ENCODE results near the gene GNAI1. TPM values are rescaled to one million over a fixed set of nuclear protein-coding genes. Genes with fewer than 3 reads are reported as not detected.

Gene GNAI1
- total RNA-seq, 1 donor from 2014 or later: 25.6 TPM

- Histone ChIP-seq H3K27ac (ENCODE audit: low read depth, low read length) (no peak overlapping the region), H3K4me3 (ENCODE audit: low read length in 3 of 3) (no peak overlapping the region), H3K27me3 (ENCODE audit: control insufficient read depth in 3 of 3, insufficient read depth in 3 of 3, low read length in 3 of 3) (no peaks in the 10 kb centered on the region), H3K36me3 (ENCODE audit: control insufficient read depth in 3 of 3, insufficient read depth in 3 of 3, low read length in 3 of 3) (no peaks in the 10 kb centered on the region), H3K4me1 (ENCODE audit: control insufficient read depth in 3 of 3, insufficient read depth in 3 of 3, low read length in 3 of 3) (no peaks in the 10 kb centered on the region), H3K9ac (ENCODE audit: low read depth in 1 of 3, low read length in 3 of 3) (no peak overlapping the region), H3K9me3 (ENCODE audit: control insufficient read depth in 3 of 3, low read length in 3 of 3) (no peaks in the 10 kb centered on the region)
Measured at GRCh38 chr7:80105701-80106408, 28.8 kb upstream of the GNAI1 start.

GRCh38 chr7:80106498-80107113 is 28.0 kb upstream of the GNAI1 start:
- no peak overlapping the region for H3K4me3 ChIP-seq (ENCODE audit: low read length in 3 of 3)
- H3K9me3 ChIP-seq (ENCODE audit: control insufficient read depth in 3 of 3, low read length in 3 of 3): no peaks in the 10 kb centered on the region
- H3K4me1 ChIP-seq (ENCODE audit: control insufficient read depth in 3 of 3, insufficient read depth in 3 of 3, low read length in 3 of 3): no peaks in the 10 kb centered on the region
- no peaks in the 10 kb centered on the region for H3K36me3 ChIP-seq (ENCODE audit: control insufficient read depth in 3 of 3, insufficient read depth in 3 of 3, low read length in 3 of 3)
- H3K9ac ChIP-seq (ENCODE audit: low read depth in 1 of 3, low read length in 3 of 3): no peak overlapping the region
- H3K27me3 ChIP-seq (ENCODE audit: control insufficient read depth in 3 of 3, insufficient read depth in 3 of 3, low read length in 3 of 3): no peaks in the 10 kb centered on the region
- no peak overlapping the region for H3K27ac ChIP-seq (ENCODE audit: low read depth, low read length)

DNA sequence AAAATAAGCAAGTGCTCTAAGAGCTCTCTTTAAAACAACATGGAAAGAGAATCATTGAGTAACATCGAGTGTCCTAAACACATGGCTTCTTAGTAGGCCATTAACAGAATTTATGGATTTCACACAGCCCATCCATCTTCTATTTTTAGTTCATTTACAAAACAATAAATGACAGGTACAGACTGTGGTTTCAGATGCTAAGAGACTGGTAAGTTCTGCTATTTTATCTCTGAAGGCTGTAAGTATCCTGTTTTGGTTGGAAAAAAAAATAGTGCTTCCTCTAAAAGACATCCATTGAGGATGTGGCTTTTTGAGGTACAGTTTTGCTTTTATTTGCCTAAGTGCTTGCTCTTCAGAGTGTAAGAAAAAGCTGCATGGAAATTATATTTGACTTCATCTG is 27.4 kb upstream of the GNAI1 start:
- Histone ChIP-seq H3K9ac (ENCODE audit: low read depth in 1 of 3, low read length in 3 of 3) (no peak overlapping the region), H3K36me3 (ENCODE audit: control insufficient read depth in 3 of 3, insufficient read depth in 3 of 3, low read length in 3 of 3) (no peaks in the 10 kb centered on the region), H3K4me1 (ENCODE audit: control insufficient read depth in 3 of 3, insufficient read depth in 3 of 3, low read length in 3 of 3) (no peaks in the 10 kb centered on the region), H3K27me3 (ENCODE audit: control insufficient read depth in 3 of 3, insufficient read depth in 3 of 3, low read length in 3 of 3) (no peaks in the 10 kb centered on the region), H3K4me3 (ENCODE audit: low read length in 3 of 3) (no peak overlapping the region), H3K27ac (ENCODE audit: low read depth, low read length) (no peak overlapping the region), H3K9me3 (ENCODE audit: control insufficient read depth in 3 of 3, low read length in 3 of 3) (no peaks in the 10 kb centered on the region)

DNA sequence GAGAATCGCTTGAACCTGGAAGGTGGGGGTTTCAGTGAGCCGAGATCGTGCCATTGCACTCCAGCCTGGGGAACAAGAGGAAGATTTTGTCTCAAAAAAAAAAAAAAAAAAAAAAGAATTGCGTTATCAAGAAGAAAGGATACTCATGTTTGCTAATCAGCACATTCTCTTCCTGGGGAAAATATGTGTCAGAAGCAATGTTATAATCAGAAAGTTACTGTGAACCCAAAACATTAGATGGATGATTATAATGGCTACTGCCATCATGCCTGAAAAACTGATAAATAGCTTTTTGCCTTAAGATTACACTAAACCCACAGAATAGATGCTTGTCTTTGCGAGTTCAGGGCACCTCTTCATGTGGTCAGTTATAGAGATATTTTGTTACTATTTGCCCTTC is 24.3 kb upstream of the GNAI1 start:
- H3K9ac ChIP-seq (ENCODE audit: low read depth in 1 of 3, low read length in 3 of 3): no peak overlapping the region
- H3K4me3 ChIP-seq (ENCODE audit: low read length in 3 of 3): no peak overlapping the region
- no peaks in the 10 kb centered on the region for H3K4me1 ChIP-seq (ENCODE audit: control insufficient read depth in 3 of 3, insufficient read depth in 3 of 3, low read length in 3 of 3)
- no peaks in the 10 kb centered on the region for H3K27me3 ChIP-seq (ENCODE audit: control insufficient read depth in 3 of 3, insufficient read depth in 3 of 3, low read length in 3 of 3)
- no peak overlapping the region for H3K27ac ChIP-seq (ENCODE audit: low read depth, low read length)
- no peaks in the 10 kb centered on the region for H3K36me3 ChIP-seq (ENCODE audit: control insufficient read depth in 3 of 3, insufficient read depth in 3 of 3, low read length in 3 of 3)
- H3K9me3 ChIP-seq (ENCODE audit: control insufficient read depth in 3 of 3, low read length in 3 of 3): no peaks in the 10 kb centered on the region

- H3K4me1 ChIP-seq (ENCODE audit: control insufficient read depth in 3 of 3, insufficient read depth in 3 of 3, low read length in 3 of 3): no peaks in the 10 kb centered on the region
Measured at GRCh38 chr7:80114159-80114558, 20.5 kb upstream of the GNAI1 start.

DNA sequence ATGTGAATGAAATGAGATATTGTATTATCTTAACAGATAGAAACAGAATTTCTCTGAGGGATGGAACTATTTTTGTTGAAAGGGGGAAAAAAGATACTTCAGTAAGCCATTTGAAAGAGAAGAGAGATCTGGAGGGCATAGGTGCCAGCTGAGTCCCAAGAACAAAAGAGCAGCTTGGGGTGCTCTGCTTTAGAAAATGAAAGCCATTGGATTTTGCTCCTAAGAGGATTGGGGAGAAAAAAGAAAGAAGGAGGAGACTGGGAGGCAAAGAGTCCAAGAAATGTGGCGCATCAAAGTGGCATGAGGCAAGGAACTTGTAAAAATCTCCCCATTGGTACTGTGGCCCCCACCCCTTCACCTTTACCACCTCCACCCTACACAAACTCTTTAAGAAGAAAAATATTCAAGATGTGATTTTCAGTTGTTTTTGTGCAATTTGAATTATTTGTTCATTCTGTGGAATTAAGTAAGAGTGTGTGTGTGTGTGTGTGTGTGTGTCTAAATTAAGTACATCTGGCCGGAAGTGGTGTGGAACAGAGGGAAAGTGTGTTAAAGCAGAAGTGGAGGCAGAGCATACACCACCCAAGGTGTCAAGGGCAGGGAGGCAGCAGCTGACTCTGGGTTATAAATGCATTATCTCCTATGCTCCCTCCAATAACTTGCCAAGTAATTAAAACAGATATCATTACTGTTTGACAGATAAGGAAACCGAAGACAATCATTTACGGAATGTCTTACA is 9.9 kb upstream of the GNAI1 start:
- no peaks in the 10 kb centered on the region for H3K4me1 ChIP-seq (ENCODE audit: control insufficient read depth in 3 of 3, insufficient read depth in 3 of 3, low read length in 3 of 3)
- no peaks in the 10 kb centered on the region for H3K9me3 ChIP-seq (ENCODE audit: control insufficient read depth in 3 of 3, low read length in 3 of 3)
- H3K27me3 ChIP-seq (ENCODE audit: control insufficient read depth in 3 of 3, insufficient read depth in 3 of 3, low read length in 3 of 3): no peaks in the 10 kb centered on the region
- no peak overlapping the region for H3K9ac ChIP-seq (ENCODE audit: low read depth in 1 of 3, low read length in 3 of 3)
- no peaks in the 10 kb centered on the region for H3K36me3 ChIP-seq (ENCODE audit: control insufficient read depth in 3 of 3, insufficient read depth in 3 of 3, low read length in 3 of 3)
- H3K4me3 ChIP-seq (ENCODE audit: low read length in 3 of 3): no peak overlapping the region
- no peak overlapping the region for H3K27ac ChIP-seq (ENCODE audit: low read depth, low read length)

More at GRCh38 chr7:80114159-80114558, 20.5 kb upstream of the GNAI1 start:
- Histone ChIP-seq H3K4me3 (ENCODE audit: low read length in 3 of 3) (no peak overlapping the region), H3K27me3 (ENCODE audit: control insufficient read depth in 3 of 3, insufficient read depth in 3 of 3, low read length in 3 of 3) (no peaks in the 10 kb centered on the region), H3K9me3 (ENCODE audit: control insufficient read depth in 3 of 3, low read length in 3 of 3) (no peaks in the 10 kb centered on the region), H3K36me3 (ENCODE audit: control insufficient read depth in 3 of 3, insufficient read depth in 3 of 3, low read length in 3 of 3) (no peaks in the 10 kb centered on the region), H3K27ac (ENCODE audit: low read depth, low read length) (no peak overlapping the region), H3K9ac (ENCODE audit: low read depth in 1 of 3, low read length in 3 of 3) (no peak overlapping the region)

GRCh38 chr7:80127412-80128160 is 7.0 kb upstream of the GNAI1 start:
- Histone ChIP-seq H3K4me3 (ENCODE audit: low read length in 3 of 3) (no peak overlapping the region), H3K4me1 (ENCODE audit: control insufficient read depth in 3 of 3, insufficient read depth in 3 of 3, low read length in 3 of 3) (no peaks in the 10 kb centered on the region), H3K9ac (ENCODE audit: low read depth in 1 of 3, low read length in 3 of 3) (peak overlapping the region in 1 of 3 donors; percentile 2), H3K36me3 (ENCODE audit: control insufficient read depth in 3 of 3, insufficient read depth in 3 of 3, low read length in 3 of 3) (no peaks in the 10 kb centered on the region), H3K27me3 (ENCODE audit: control insufficient read depth in 3 of 3, insufficient read depth in 3 of 3, low read length in 3 of 3) (no peaks in the 10 kb centered on the region), H3K9me3 (ENCODE audit: control insufficient read depth in 3 of 3, low read length in 3 of 3) (no peaks in the 10 kb centered on the region), H3K27ac (ENCODE audit: low read depth, low read length) (no peak overlapping the region)

GRCh38 chr7:80128918-80129317 is 5.7 kb upstream of the GNAI1 start:
- H3K9me3 ChIP-seq (ENCODE audit: control insufficient read depth in 3 of 3, low read length in 3 of 3): no peaks in the 10 kb centered on the region
- no peaks in the 10 kb centered on the region for H3K27me3 ChIP-seq (ENCODE audit: control insufficient read depth in 3 of 3, insufficient read depth in 3 of 3, low read length in 3 of 3)
- H3K9ac ChIP-seq (ENCODE audit: low read depth in 1 of 3, low read length in 3 of 3): no peak overlapping the region
- H3K4me1 ChIP-seq (ENCODE audit: control insufficient read depth in 3 of 3, insufficient read depth in 3 of 3, low read length in 3 of 3): no peaks in the 10 kb centered on the region
- H3K27ac ChIP-seq (ENCODE audit: low read depth, low read length): no peak overlapping the region
- H3K36me3 ChIP-seq (ENCODE audit: control insufficient read depth in 3 of 3, insufficient read depth in 3 of 3, low read length in 3 of 3): no peaks in the 10 kb centered on the region
- no peak overlapping the region for H3K4me3 ChIP-seq (ENCODE audit: low read length in 3 of 3)

DNA sequence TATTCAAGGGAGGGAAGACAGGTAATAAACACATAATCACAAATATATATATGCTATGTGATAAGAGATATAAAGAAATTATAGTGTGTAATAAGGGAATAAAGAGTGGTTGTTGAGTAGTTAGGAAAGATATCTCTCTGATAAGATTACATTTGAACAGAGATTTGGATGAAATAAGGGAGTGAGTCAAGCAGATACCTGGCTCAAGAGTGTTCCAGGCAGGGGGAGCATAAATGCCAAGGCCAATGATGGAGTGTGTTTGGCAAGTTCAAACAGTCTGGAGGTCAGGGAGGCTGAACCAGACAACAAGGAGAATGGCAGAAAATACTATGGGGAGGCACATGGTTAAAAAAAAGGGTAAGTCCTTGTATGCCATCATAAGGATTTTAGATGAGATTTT is 4.8 kb upstream of the GNAI1 start:
- Histone ChIP-seq H3K36me3 (ENCODE audit: control insufficient read depth in 3 of 3, insufficient read depth in 3 of 3, low read length in 3 of 3) (no peaks in the 10 kb centered on the region), H3K4me1 (ENCODE audit: control insufficient read depth in 3 of 3, insufficient read depth in 3 of 3, low read length in 3 of 3) (no peaks in the 10 kb centered on the region), H3K9me3 (ENCODE audit: control insufficient read depth in 3 of 3, low read length in 3 of 3) (no peaks in the 10 kb centered on the region), H3K27me3 (ENCODE audit: control insufficient read depth in 3 of 3, insufficient read depth in 3 of 3, low read length in 3 of 3) (no peaks in the 10 kb centered on the region), H3K9ac (ENCODE audit: low read depth in 1 of 3, low read length in 3 of 3) (no peak overlapping the region), H3K4me3 (ENCODE audit: low read length in 3 of 3) (no peak overlapping the region), H3K27ac (ENCODE audit: low read depth, low read length) (no peak overlapping the region)
